Measurements from ENCODE around the gene DAPK2. TPM values are rescaled to one million over a fixed set of nuclear protein-coding genes. Genes with fewer than 3 reads are reported as not detected.

Gene DAPK2
- total and polyA plus RNA-seq, 2 of the 13 experiments (the other 11 are each of a cell fraction or from before 2014, with no cell fraction given) = 0.33 to 0.63 TPM

GRCh38 chr15:63891079-63891767 is 155.1 kb downstream of the DAPK2 start (continued):
- TF ChIP-seq REST (IDR thresholded peaks at IDR 0.05; ENCODE audit: borderline replicate concordance in 1 of 2, low read depth in 1 of 2, low read length in 2 of 2) = no peak
- TF ChIP-seq ZNF331 (CRISPR knock-in tag; IDR thresholded peaks at IDR 0.05) = no peak
- TF ChIP-seq RCOR2 (CRISPR knock-in tag; IDR thresholded peaks at IDR 0.05) = no peak
- no peak for TF ChIP-seq MTERF4 (CRISPR knock-in tag; IDR thresholded peaks at IDR 0.05)
- peak; percentile 60; the same call in 1 of the 2 replicates for TF ChIP-seq GATAD2A (CRISPR knock-in tag; IDR thresholded peaks at IDR 0.05)
- 0 out of 2 replicates have a peak, but pooled peaks have one; percentile 18 for TF ChIP-seq HMGXB3 (CRISPR knock-in tag; IDR thresholded peaks at IDR 0.05; ENCODE audit: borderline replicate concordance)
- TF ChIP-seq ZMAT3 (CRISPR knock-in tag; conservative IDR thresholded peaks at IDR 0.05) = no peak
- no peak for TF ChIP-seq ZNF709 (CRISPR knock-in tag; IDR thresholded peaks at IDR 0.05)
- no peak for TF ChIP-seq ZNF772 (CRISPR knock-in tag; IDR thresholded peaks at IDR 0.05)
- no peak for TF ChIP-seq ZNF878 (CRISPR knock-in tag; IDR thresholded peaks at IDR 0.05)
- TF ChIP-seq ZNF766 (CRISPR knock-in tag; IDR thresholded peaks at IDR 0.05; ENCODE audit: borderline replicate concordance) = no peak
- TF ChIP-seq CC2D1A (CRISPR knock-in tag; IDR thresholded peaks at IDR 0.05) = no peak
- no peak for TF ChIP-seq ZNF24 (IDR thresholded peaks at IDR 0.05)
- TF ChIP-seq NFE2L1 (CRISPR knock-in tag; IDR thresholded peaks at IDR 0.05; ENCODE audit: borderline replicate concordance) = no peak
- no peak for TF ChIP-seq ZNF431 (CRISPR knock-in tag; IDR thresholded peaks at IDR 0.05; ENCODE audit: borderline replicate concordance, low read depth)
- TF ChIP-seq ZNF337 (CRISPR knock-in tag; IDR thresholded peaks at IDR 0.05; ENCODE audit: borderline replicate concordance, low read depth) = no peak
- TF ChIP-seq ZMYM3 (CRISPR knock-in tag; IDR thresholded peaks at IDR 0.05) = peak; percentile 46
- TF ChIP-seq ZBTB42 (CRISPR knock-in tag; IDR thresholded peaks at IDR 0.05) = no peak
- no peak for TF ChIP-seq REL (CRISPR knock-in tag; conservative IDR thresholded peaks at IDR 0.05)
- no peak for TF ChIP-seq DDIT3 (CRISPR knock-in tag; IDR thresholded peaks at IDR 0.05)
- TF ChIP-seq SOX6 (IDR thresholded peaks at IDR 0.05) = no peak
- TF ChIP-seq SOX6 (CRISPR knock-in tag; IDR thresholded peaks at IDR 0.05) = peak; percentile 47

Measured in HepG2 (cell line).